Stimulated activated naive CD8-positive, alpha-beta T cell treated with anti-CD3 and anti-CD28 coated beads, Interleukin-15, Interleukin-2, amounts not matched to agents 100 U/mL and 50 U/mL, for 24 hours (primary cell): ENCODE data around the gene GPR39.
"Not testable (repeated sequence)": the region's sequence is repeated elsewhere in the genome, so short reads cannot be mapped to it uniquely, and the experiment has no call there.

ENCODE experiments used
- ATAC-seq: fragments of 150-1000 bp; cut with Tn5 transposase; one replicate; pipeline ENCODE4 v1.10.0; 2021
- DNase-seq: peaks from one replicate; pipeline ENCODE4 v3.0.0; 2021

GPR39 gene

DNA sequence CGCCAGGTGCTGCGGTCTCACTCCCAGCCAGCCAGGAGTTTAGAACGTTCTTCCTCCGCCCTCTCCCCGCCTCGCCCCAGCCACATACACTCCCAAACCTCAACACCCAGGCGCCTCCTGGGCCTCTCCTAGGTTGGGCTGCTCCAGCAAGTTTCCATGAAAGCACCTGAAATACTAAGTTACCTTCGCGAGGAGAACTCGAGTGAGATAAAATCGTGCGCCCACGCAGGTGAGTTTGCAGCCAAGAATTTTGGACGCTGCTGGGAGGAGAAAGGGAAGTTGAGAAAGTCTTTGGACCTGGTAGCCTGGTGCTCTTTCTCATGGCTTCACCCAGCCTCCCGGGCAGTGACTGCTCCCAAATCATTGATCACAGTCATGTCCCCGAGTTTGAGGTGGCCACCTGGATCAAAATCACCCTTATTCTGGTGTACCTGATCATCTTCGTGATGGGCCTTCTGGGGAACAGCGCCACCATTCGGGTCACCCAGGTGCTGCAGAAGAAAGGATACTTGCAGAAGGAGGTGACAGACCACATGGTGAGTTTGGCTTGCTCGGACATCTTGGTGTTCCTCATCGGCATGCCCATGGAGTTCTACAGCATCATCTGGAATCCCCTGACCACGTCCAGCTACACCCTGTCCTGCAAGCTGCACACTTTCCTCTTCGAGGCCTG is at the start of gene GPR39:
Gene GPR39 (plus strand): TSS at position 83 of the 673 bp plus-strand sequence.
- DNase-seq (no peak), ATAC-seq (no peak)

- ATAC-seq (no peak), DNase-seq (no peak)
Observed at GRCh38 chr2:132368191-132368590, 48.4 kb upstream of the GPR39 start.

- DNase-seq (no peak), ATAC-seq (no peak)
Observed at GRCh38 chr2:132372276-132372675, 44.3 kb upstream of the GPR39 start.

DNA sequence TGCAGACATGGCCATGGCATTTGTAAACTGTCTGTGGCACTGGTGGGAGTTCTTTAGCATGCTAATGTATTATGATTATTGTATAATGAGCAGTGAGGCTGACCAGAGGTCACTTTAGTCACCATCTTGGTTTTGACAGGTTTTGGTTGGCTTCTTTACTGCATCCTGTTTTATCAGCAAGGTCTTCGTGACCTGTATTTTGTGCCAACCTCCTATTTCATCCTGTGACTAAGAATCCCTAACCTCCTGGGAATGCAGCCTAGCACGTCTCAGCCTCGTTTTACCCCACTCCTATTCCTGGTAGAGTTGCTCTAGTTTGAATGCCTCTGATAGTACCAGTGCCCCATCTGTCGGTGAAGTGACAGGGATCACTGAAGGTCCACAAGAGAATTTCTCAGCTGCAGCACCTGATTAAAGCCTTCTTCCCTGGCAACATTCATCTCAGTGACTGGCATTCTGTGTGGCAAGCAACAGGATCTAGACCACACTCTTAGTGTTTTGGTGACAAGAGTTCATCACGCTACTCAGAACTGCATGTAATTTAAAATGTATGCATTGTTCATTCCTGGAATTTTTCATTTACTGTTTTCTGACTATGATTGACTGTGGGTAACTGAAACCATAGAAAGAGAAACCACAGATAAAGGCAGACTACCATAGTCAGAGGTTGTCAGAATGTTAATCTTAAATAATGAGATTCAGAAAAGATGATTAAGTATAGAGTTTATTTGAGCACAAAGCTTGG is 43.0 kb upstream of the GPR39 start:
- no peak for ATAC-seq

GRCh38 chr2:132374151-132374550 is 42.5 kb upstream of the GPR39 start:
- DNase-seq (no peak), ATAC-seq (no peak)

More for the DNA sequence above, 43.0 kb upstream of the GPR39 start:
- no peak for DNase-seq

GRCh38 chr2:132374551-132374950 is 42.1 kb upstream of the GPR39 start:
- ATAC-seq (no peak), DNase-seq (no peak)

DNA sequence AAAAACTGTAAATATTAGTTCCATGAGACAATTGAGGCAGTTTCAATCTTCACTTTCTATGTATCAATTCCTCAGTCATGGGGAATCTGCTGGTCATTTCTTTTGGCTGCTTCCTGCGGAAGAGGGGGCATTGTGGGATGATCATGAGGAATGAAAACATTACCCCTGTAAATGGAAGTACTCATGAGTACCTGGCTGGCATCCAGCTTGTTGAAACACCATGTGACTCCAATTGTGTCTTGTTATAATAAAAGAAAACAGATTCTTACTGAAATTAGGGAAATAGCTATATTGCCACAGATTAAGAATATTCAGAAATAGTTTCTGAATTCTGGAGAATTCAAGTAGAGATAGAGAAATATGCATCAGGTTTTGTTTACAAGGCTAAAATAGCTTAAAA is 41.6 kb upstream of the GPR39 start:
- ATAC-seq (no peak), DNase-seq (no peak)

GRCh38 chr2:132381376-132381775 is 35.2 kb upstream of the GPR39 start:
- DNase-seq: no peak
- no peak for ATAC-seq

DNA sequence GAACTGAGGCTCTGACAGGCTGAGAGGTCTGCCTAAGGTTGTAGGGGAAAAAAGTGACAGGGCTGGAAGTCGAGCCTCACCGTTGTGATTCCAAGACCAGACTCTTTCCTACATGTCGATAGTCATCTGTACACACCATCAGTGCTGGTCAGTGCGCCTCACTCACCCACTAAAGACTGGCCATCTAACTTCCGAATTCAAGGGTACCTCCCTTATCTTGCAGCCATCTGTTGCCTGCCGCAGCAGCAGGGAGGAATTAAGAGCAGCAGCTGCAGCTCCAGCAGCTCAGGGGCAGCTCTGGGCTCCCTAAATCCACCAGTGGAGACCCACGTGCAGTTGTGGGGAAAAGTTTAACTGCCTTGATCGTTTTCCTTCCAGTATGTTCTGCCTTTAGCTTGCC is 32.6 kb upstream of the GPR39 start:
- no peak for DNase-seq
- no peak for ATAC-seq

DNA sequence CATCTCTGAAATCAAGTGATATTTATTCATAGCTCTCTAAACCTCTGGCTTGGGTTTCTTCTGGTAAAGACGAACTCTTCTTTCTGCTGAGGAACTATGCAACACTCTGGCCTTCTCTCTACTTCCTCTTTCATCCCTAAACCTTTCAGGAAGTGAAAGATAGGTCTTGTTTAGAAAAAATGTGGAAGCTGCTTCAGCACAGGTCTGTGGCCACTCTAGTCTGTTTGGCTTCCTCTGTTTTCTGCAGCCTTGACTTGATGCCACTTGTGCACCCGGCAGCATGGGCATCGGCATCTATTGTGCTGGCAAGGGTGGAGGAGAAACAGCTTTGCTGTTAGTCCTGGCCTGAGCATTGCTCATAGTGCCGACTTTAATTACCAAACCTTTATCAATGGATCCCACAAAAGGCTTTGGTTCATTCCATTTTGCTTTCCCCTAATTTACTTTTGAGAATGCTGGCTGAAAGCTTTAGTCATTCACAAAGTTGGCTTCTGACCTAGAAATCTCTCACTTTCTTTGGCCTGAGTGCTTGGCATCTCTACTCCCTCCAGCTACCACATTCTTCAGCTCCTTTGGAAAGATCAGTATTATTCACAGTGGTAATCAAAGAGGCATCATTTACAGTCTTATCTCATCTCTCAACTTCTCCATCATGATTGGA is 32.0 kb upstream of the GPR39 start:
- no peak for ATAC-seq

GRCh38 chr2:132387126-132387525 is 29.5 kb upstream of the GPR39 start:
- DNase-seq (no peak), ATAC-seq (no peak)

More for the DNA sequence above, 32.0 kb upstream of the GPR39 start:
- no peak for DNase-seq

DNA sequence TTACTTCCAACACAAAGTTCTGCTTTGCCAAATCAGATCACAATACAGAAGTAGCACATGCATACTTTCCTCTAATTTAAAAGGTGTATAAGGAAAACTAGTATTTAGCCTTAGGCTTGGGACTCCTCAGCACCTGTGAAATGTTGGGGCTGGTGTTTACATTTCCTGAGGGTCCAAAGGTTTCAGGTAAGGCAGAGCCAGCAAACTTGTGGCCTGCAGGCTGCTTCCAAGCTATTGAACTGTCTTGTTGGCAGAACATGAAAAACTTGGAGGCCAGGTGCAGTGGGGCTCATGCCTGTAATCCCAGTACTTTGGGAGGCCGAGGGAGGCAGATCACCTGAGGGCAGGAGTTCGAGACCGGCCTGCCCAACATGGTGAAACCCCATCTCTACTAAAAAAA is 26.5 kb upstream of the GPR39 start:
- DNase-seq (no peak), ATAC-seq (no peak)

DNA sequence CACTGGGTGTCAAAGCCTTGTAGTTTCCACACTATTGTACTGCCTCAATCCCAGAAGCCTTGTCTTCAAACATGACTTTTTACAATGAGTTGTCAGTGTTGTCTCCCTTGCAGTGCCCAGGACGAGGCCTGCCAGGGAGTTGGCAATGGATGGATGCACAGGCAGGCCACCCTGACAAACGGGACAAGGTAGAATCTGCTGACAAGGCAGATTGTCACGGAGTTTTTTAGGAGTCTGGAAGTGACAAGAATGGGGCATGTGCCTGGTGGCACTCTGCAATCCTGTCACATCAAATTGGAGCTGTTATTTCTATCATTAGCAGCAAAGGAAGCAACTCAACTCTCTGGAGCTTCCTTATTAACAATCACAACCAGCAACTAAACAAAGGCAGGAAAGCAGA is 25.2 kb upstream of the GPR39 start:
- DNase-seq (no peak), ATAC-seq (no peak)

GRCh38 chr2:132392221-132392620 is 24.4 kb upstream of the GPR39 start:
- ATAC-seq (no peak), DNase-seq (no peak)

- ATAC-seq (no peak), DNase-seq (no peak)
Observed at GRCh38 chr2:132392879-132393278, 23.7 kb upstream of the GPR39 start.

DNA sequence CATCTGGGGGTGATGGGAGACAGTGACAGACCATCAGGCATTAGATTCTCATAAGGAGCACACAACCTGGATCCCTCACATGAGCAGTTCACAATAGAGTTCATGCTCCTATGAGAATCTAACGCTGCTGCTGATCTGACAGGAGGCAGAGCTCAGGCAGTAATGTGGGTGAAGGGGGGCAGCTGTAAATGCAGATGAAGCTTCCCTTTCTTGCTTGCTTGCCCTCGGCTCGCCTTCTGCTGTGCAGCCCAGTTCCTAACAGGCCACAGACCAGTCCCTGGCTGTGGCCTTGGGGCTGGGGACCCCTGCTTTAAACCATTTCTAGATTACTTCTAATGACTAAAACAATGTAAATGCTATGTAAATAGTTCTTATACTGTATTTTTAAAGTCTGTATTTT is 19.6 kb upstream of the GPR39 start:
- not testable (repeated sequence) for DNase-seq, ATAC-seq

DNA sequence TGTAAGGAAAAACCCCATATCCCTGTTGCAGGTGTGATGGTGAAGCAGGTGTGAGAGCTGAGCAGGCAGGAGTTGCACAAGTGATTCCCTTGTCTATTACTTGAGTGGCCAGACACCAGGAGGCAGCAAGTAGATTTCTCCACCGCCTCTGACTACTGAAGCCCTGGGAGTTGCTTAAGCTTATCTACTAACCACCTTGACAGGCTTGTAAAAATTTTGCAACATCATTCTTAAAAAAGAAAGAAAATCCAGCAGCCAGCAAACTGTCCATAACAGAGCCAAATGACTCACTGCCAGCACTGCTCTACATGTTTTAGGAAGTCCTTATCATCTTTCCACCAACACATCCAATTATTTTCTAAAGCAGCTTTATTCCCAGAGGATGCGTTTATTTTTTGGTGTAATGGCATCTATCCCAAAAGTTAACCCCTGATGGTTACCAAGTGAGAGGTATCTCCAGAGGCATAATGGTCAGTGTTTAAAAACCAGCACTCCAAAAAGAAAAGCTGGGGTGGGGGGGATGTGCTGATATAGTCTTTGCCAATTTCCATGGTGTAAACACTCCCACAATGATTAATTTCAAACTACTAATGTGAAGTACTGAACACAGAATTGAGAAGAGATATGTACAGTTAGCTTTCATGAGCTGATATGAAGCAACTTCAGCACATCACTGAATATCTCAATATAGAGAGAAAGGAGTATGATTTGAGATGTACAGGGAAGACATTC is 16.3 kb upstream of the GPR39 start:
- ATAC-seq: no peak
- no peak for DNase-seq

GRCh38 chr2:132400901-132401240 is 15.7 kb upstream of the GPR39 start:
- DNase-seq (no peak), ATAC-seq (no peak)

DNA sequence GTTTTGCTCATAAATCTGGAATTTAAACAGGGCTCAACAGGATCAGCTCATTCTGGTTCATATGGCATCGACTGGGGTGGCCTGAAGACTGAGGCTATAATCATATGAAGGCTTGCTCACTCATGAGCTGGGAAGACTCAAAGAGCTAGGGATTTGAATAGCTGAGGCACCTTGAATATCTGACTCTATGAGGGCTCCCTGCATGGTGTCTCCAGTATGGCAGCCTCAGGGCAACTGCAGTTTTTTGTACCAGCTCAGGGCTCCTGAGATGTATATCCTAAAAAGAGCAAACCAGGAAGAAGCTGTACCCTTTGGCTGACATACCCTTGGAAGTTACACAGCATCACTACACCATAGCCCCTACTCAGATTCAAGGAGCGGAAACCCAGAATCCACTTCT is 15.3 kb upstream of the GPR39 start:
- no peak for ATAC-seq
- no peak for DNase-seq

GRCh38 chr2:132403146-132403545 is 13.5 kb upstream of the GPR39 start:
- ATAC-seq (no peak), DNase-seq (no peak)

DNA sequence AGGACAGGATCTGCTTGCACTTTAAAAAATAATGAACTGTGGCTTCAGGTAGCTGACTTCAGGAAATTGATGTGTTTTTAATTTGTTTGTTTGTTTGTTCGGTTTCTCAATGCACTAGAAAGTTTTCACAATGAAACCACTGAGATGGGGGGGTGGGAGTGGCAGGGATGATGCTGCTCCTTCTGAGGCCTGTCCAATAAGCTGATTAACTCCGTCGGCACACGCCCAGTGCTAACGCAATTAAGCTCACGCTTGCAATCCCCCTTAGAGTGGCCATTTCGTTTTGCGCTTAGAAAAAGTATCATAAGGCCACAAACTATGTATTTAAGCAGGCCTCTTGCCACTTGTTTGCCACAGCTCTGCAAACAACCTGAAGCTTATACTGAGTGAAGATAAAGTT is 12.5 kb upstream of the GPR39 start:
- no peak for DNase-seq
- no peak for ATAC-seq

GRCh38 chr2:132407784-132408183 is 8.8 kb upstream of the GPR39 start:
- no peak for DNase-seq
- ATAC-seq: no peak

DNA sequence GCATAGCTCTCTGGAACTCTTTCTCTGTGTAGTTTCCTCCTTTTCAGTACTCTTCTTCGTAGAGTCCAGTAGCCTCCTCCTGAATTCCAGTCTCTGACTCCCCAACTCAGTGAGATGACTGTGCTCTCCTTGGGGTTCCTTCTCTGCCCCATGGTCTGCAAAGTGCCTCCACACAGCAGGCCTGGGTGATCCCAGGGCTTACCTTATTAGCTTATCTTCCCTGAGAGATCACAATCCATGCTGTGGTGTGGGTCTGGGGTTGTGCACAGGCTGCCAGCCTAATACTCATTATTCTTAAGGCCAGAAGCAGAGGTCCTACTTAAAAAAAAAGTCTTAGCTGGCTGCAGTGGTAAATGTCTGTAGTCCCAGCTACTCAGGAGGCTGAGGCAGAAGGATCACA is 4.6 kb upstream of the GPR39 start:
- DNase-seq: no peak
- ATAC-seq: no peak
